GM18511 (cell line): ENCODE data around the gene THOC2.
"Not testable (repeated sequence)": the region's sequence is repeated elsewhere in the genome, so short reads cannot be mapped to it uniquely, and the experiment has no call there.

Experiments
- ATAC-seq: cut with Tn5 transposase; IDR thresholded peaks from one replicate; pipeline ENCODE4 v1.9.1; 2021; ENCODE audit warnings: mild to moderate bottlenecking, moderate library complexity; ENCODE audit not compliant: unreplicated experiment

The THOC2 gene

GRCh38 chrX:123675154-123675553, 57.7 kb downstream of the THOC2 start:
- ATAC-seq = no peak

- peak; percentile 62 for ATAC-seq
These were observed 59.0 kb downstream of the THOC2 start for GRCh38 chrX:123673813-123674212.

GRCh38 chrX:123665197-123665596, 67.7 kb downstream of the THOC2 start:
- ATAC-seq = no peak

GRCh38 chrX:123664467-123665167, 68.2 kb downstream of the THOC2 start:
- ATAC-seq = not testable (repeated sequence)

- ATAC-seq = not testable (repeated sequence)
These were observed 69.1 kb downstream of the THOC2 start for GRCh38 chrX:123663720-123664119.

GRCh38 chrX:123656507-123656906, 76.3 kb downstream of the THOC2 start:
- ATAC-seq = not testable (repeated sequence)

GRCh38 chrX:123648811-123649181, 84.1 kb downstream of the THOC2 start:
- ATAC-seq = not testable (repeated sequence)

GRCh38 chrX:123648028-123648810, 84.6 kb downstream of the THOC2 start:
- peak; percentile 70 for ATAC-seq

GRCh38 chrX:123647244-123647643, 85.6 kb downstream of the THOC2 start:
- ATAC-seq = no peak

- no peak for ATAC-seq
These were observed 103.3 kb downstream of the THOC2 start for GRCh38 chrX:123629502-123629901.

- no peak for ATAC-seq
These were observed 105.9 kb downstream of the THOC2 start for GRCh38 chrX:123626962-123627361.

- ATAC-seq = no peak
These were observed 106.9 kb downstream of the THOC2 start for GRCh38 chrX:123625952-123626351.

GRCh38 chrX:123625477-123625876, 107.4 kb downstream of the THOC2 start:
- ATAC-seq = no peak

GRCh38 chrX:123617007-123617406, 115.8 kb downstream of the THOC2 start:
- no peak for ATAC-seq

GRCh38 chrX:123610915-123611314, 121.9 kb downstream of the THOC2 start:
- ATAC-seq = no peak

- ATAC-seq = no peak
These were observed 125.0 kb downstream of the THOC2 start for GRCh38 chrX:123607806-123608205.

GRCh38 chrX:123607270-123607669, 125.6 kb downstream of the THOC2 start:
- ATAC-seq = no peak

- no peak for ATAC-seq
These were observed 129.4 kb downstream of the THOC2 start for GRCh38 chrX:123603491-123603890.

GRCh38 chrX:123601437-123601836, 131.4 kb downstream of the THOC2 start:
- no peak for ATAC-seq

GRCh38 chrX:123600181-123600580, 132.7 kb downstream of the THOC2 start:
- no peak for ATAC-seq

GRCh38 chrX:123590842-123591486, 141.9 kb downstream of the THOC2 start:
- peak; percentile 72 for ATAC-seq

- no peak for ATAC-seq
These were observed 144.1 kb downstream of the THOC2 start for GRCh38 chrX:123588723-123589122.
